ENCODE measurements around the gene SLC35F4.
"Not testable (repeated sequence)": the region's sequence is repeated elsewhere in the genome, so short reads cannot be mapped to it uniquely, and the experiment has no call there.

Gene SLC35F4

GRCh38 chr14:57796556-57796955 is 69.3 kb downstream of the SLC35F4 start:
- Mint-ChIP-seq H3K4me1 (ENCODE audit: low read depth) (no peaks in the 10 kb centered on the region), H3K27me3 (no peaks in the 10 kb centered on the region), H3K27ac (no peak overlapping the region), H3K9me3 (no peaks in the 10 kb centered on the region), H3K4me3 (no peak overlapping the region), H3K36me3 (ENCODE audit: low read depth) (no peaks in the 10 kb centered on the region)
- DNase-seq: no peak

- no peaks in the 10 kb centered on the region for H3K27me3 Mint-ChIP-seq
- no peaks in the 10 kb centered on the region for H3K36me3 Mint-ChIP-seq (ENCODE audit: low read depth)
- H3K9me3 Mint-ChIP-seq: peaks cover 25% of the 10 kb centered on the region
- H3K27ac Mint-ChIP-seq: no peak overlapping the region
- H3K4me1 Mint-ChIP-seq (ENCODE audit: low read depth): no peaks in the 10 kb centered on the region
- H3K4me3 Mint-ChIP-seq: no peak overlapping the region
- DNase-seq: no peak
Observed at GRCh38 chr14:57785058-57785457, 80.8 kb downstream of the SLC35F4 start.

DNA sequence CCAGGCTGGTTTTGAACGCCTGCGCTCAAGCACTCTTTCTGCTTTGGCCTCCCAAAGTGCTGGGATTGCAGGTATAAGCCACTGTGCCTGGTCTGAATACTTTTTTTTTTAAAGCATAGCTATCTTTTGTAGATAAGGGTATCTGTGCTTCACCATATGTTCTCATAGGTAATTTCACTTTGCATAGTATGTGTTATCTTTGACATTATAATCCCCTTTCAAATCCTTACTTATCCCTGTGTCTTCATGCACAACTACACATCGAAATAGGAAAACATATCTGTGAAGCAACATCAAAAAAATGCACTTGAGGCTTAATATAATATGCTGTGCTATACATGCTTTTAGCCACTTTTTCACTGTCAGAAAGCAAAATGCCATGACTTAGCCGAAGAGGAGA is 94.1 kb downstream of the SLC35F4 start:
- peaks cover 4% of the 10 kb centered on the region for H3K9me3 Mint-ChIP-seq
- no peak for DNase-seq
- H3K27me3 Mint-ChIP-seq: no peaks in the 10 kb centered on the region
- H3K4me1 Mint-ChIP-seq (ENCODE audit: low read depth): no peaks in the 10 kb centered on the region
- H3K36me3 Mint-ChIP-seq (ENCODE audit: low read depth): no peaks in the 10 kb centered on the region
- no peak overlapping the region for H3K4me3 Mint-ChIP-seq
- H3K27ac Mint-ChIP-seq: no peak overlapping the region

GRCh38 chr14:57769863-57770523 is 95.9 kb downstream of the SLC35F4 start:
- DNase-seq: no peak
- no peaks in the 10 kb centered on the region for H3K36me3 Mint-ChIP-seq (ENCODE audit: low read depth)
- H3K9me3 Mint-ChIP-seq: no peaks in the 10 kb centered on the region
- H3K27ac Mint-ChIP-seq: no peak overlapping the region
- H3K4me3 Mint-ChIP-seq: no peak overlapping the region
- no peaks in the 10 kb centered on the region for H3K27me3 Mint-ChIP-seq
- H3K4me1 Mint-ChIP-seq (ENCODE audit: low read depth): no peaks in the 10 kb centered on the region

GRCh38 chr14:57761800-57762199 is 104.1 kb downstream of the SLC35F4 start:
- no peaks in the 10 kb centered on the region for H3K9me3 Mint-ChIP-seq
- H3K4me1 Mint-ChIP-seq (ENCODE audit: low read depth): no peaks in the 10 kb centered on the region
- no peak for DNase-seq
- no peak overlapping the region for H3K27ac Mint-ChIP-seq
- H3K27me3 Mint-ChIP-seq: no peaks in the 10 kb centered on the region
- no peaks in the 10 kb centered on the region for H3K36me3 Mint-ChIP-seq (ENCODE audit: low read depth)
- no peak overlapping the region for H3K4me3 Mint-ChIP-seq

GRCh38 chr14:57760896-57761295 is 105.0 kb downstream of the SLC35F4 start:
- no peak overlapping the region for H3K4me3 Mint-ChIP-seq
- H3K4me1 Mint-ChIP-seq (ENCODE audit: low read depth): no peaks in the 10 kb centered on the region
- H3K27ac Mint-ChIP-seq: no peak overlapping the region
- H3K9me3 Mint-ChIP-seq: no peaks in the 10 kb centered on the region
- no peaks in the 10 kb centered on the region for H3K36me3 Mint-ChIP-seq (ENCODE audit: low read depth)
- H3K27me3 Mint-ChIP-seq: no peaks in the 10 kb centered on the region
- DNase-seq: no peak

DNA sequence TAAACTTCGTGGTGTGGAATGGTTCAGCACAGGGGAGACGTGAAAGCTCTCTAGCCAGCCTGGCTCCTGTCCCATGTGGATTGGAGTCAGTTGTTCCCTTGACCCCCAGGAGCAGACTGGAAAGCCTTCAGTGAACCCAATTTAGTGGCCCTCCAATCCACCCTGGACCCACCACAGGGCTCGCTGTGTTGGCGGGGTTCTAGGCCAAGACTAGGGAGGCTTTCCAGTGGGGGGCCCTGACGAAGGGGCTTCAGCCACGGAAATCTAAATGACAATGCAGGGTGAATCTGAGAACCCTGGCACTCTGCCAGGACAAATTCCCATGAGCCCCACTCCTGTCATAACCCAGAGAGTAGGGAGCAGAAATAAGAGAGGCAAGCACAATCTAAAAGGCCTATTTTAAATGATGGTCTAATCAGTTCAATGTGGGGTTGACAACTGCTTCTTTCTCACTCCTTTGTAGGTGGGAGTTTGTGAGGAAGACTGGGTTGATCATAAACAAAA is 110.8 kb downstream of the SLC35F4 start:
- Mint-ChIP-seq H3K27ac (no peak overlapping the region), H3K4me1 (ENCODE audit: low read depth) (no peaks in the 10 kb centered on the region), H3K27me3 (no peaks in the 10 kb centered on the region), H3K4me3 (no peak overlapping the region), H3K9me3 (no peaks in the 10 kb centered on the region), H3K36me3 (ENCODE audit: low read depth) (no peaks in the 10 kb centered on the region)
- DNase-seq: no peak

DNA sequence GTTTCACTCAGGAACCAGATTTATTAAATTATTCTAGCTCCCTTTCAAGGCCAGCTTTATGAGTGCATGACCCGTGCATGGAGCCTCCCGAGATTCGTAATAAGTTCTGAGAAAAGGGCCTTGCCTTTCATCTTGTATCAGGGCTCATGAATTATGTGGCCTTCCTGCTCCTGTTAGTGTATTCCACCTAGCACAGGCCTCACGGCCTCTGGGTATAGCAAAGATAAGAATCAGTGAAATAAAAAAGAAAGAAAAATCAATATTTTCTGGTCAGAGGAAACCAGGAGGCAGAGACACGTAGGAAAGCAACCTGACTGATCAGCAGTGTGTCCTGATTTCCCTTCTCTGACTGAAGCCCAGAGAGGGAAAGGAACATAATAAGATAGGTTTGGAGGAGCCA is 111.4 kb downstream of the SLC35F4 start:
- no peaks in the 10 kb centered on the region for H3K27me3 Mint-ChIP-seq
- H3K4me1 Mint-ChIP-seq (ENCODE audit: low read depth): no peaks in the 10 kb centered on the region
- H3K4me3 Mint-ChIP-seq: no peak overlapping the region
- H3K36me3 Mint-ChIP-seq (ENCODE audit: low read depth): no peaks in the 10 kb centered on the region
- no peaks in the 10 kb centered on the region for H3K9me3 Mint-ChIP-seq
- H3K27ac Mint-ChIP-seq: no peak overlapping the region
- no peak for DNase-seq

DNA sequence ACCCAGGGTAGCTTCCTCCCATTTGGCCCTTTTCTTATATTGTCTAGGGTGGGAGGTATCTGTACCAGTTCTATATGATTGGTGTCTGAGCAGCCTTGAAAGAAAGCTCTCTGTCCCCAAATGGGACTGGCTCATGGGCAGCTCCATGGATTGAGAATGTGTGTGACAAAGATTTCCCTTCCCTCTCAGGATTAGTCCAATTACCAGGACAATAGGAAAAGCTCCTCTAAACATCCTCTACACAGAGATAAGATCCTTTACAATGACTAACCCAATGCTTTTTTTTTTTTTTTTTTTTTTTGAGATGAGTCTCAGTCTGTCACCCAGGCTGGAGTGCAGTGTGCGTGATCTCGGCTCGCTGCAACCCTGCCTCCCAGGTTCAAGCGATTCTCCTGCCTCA is 112.1 kb downstream of the SLC35F4 start:
- Mint-ChIP-seq H3K27ac (no peak overlapping the region), H3K36me3 (ENCODE audit: low read depth) (no peaks in the 10 kb centered on the region), H3K4me1 (ENCODE audit: low read depth) (no peaks in the 10 kb centered on the region), H3K4me3 (no peak overlapping the region), H3K9me3 (no peaks in the 10 kb centered on the region), H3K27me3 (no peaks in the 10 kb centered on the region)
- DNase-seq: no peak

DNA sequence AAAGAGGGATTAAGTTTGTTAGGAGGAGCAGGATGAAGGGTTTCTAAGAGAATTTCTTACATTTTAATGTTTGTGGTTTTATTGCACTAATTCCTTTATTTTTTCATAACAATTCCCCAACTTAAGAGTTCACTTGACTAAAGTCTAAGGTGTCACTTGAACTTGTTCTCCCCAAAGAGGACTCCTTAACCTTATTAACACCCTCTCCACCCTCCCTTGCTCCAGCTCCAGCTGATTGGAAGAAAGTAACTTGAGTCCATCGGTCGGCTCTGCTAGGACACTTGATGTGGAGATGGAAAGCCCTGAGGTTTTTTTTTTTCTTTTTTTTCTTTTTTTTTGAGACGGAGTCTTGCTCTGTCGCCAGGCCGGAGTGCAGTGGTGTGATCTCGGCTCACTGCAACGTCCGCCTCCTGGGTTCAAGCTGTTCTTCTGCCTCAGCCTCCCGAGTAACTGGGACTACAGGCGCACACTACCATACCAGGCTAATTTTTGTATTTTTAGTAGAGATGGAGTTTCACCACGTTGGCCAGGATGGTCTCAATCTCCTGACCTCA is 113.7 kb downstream of the SLC35F4 start:
- H3K4me1 Mint-ChIP-seq (ENCODE audit: low read depth): not testable (repeated sequence)

DNA sequence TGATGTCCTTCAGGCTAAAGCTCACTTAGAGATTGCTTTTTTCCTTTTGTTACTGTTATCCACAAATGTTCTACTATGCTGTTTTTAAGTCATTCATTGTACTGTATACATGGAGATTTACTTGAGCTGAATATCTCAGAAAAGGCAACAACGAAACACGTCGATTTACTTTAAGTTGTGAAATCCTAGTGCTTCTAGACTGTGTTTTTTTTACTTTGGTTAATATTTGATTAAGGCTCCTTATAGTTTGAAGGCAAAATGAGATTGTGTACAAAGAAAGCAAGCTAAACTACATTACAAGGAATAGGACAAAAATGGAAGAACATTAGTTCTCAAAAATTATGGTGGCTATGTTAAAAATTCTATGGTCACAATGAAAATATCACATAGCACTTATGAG is 114.5 kb downstream of the SLC35F4 start:
- Mint-ChIP-seq H3K36me3 (ENCODE audit: low read depth) (no peaks in the 10 kb centered on the region), H3K4me3 (no peak overlapping the region), H3K4me1 (ENCODE audit: low read depth) (no peaks in the 10 kb centered on the region), H3K27me3 (no peaks in the 10 kb centered on the region), H3K27ac (no peak overlapping the region), H3K9me3 (no peaks in the 10 kb centered on the region)
- no peak for DNase-seq

More for the DNA sequence above, 113.7 kb downstream of the SLC35F4 start:
- not testable (repeated sequence) for H3K4me3 Mint-ChIP-seq; DNase-seq; H3K36me3 Mint-ChIP-seq (ENCODE audit: low read depth); H3K27ac Mint-ChIP-seq; H3K27me3 Mint-ChIP-seq; H3K9me3 Mint-ChIP-seq

GRCh38 chr14:57749267-57749666 is 116.6 kb downstream of the SLC35F4 start:
- no peak for DNase-seq
- Mint-ChIP-seq H3K27me3 (no peaks in the 10 kb centered on the region), H3K27ac (no peak overlapping the region), H3K4me1 (ENCODE audit: low read depth) (no peaks in the 10 kb centered on the region), H3K9me3 (no peaks in the 10 kb centered on the region), H3K36me3 (ENCODE audit: low read depth) (no peaks in the 10 kb centered on the region), H3K4me3 (no peak overlapping the region)

- H3K9me3 Mint-ChIP-seq: no peaks in the 10 kb centered on the region
- no peak overlapping the region for H3K27ac Mint-ChIP-seq
- no peaks in the 10 kb centered on the region for H3K4me1 Mint-ChIP-seq (ENCODE audit: low read depth)
- H3K4me3 Mint-ChIP-seq: no peak overlapping the region
- no peaks in the 10 kb centered on the region for H3K27me3 Mint-ChIP-seq
- no peaks in the 10 kb centered on the region for H3K36me3 Mint-ChIP-seq (ENCODE audit: low read depth)
- no peak for DNase-seq
Observed at GRCh38 chr14:57748279-57748678, 117.6 kb downstream of the SLC35F4 start.

DNA sequence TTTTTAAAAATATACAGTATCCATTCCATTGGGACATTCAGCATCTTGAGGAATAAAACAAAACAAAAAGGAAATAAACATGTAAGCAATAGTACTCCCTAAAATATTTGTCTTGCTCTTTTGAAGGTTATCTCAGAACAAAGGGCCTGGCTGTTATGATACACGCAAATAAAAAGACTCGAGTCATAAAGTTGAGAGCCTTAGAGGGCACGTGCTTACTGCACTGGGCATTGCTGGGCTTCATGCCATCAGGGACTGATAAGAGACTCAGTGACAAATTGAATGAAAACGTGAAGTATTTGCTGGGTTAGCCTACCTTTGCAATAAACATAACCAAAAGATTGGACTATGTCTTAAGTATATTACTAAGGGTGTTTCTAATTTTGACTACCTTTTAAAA is 118.9 kb downstream of the SLC35F4 start:
- Mint-ChIP-seq H3K4me1 (ENCODE audit: low read depth) (no peaks in the 10 kb centered on the region), H3K4me3 (no peak overlapping the region), H3K27me3 (no peaks in the 10 kb centered on the region), H3K27ac (no peak overlapping the region), H3K36me3 (ENCODE audit: low read depth) (no peaks in the 10 kb centered on the region), H3K9me3 (no peaks in the 10 kb centered on the region)
- no peak for DNase-seq

DNA sequence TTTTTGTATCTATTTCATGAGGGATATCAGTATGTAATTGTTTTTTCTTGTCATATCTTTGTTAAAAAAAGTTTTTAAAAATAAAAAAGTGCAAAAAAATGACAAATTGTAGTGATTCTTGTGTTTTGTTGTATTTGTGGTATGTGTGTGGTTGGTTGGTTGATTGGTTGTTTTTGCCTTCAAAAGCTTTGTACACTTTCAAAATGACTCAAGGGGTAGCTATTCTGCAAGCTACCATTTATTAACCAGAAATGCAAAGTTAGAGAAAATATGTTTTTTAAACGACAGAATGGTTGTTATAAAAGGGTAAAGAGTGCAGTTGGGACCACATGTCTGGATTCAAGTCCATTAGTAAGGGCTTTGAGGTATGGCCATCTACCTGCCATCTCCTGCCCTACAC is 119.3 kb downstream of the SLC35F4 start:
- no peaks in the 10 kb centered on the region for H3K9me3 Mint-ChIP-seq
- no peaks in the 10 kb centered on the region for H3K36me3 Mint-ChIP-seq (ENCODE audit: low read depth)
- H3K4me1 Mint-ChIP-seq (ENCODE audit: low read depth): no peaks in the 10 kb centered on the region
- H3K27ac Mint-ChIP-seq: no peak overlapping the region
- no peak overlapping the region for H3K4me3 Mint-ChIP-seq
- DNase-seq: no peak
- H3K27me3 Mint-ChIP-seq: no peaks in the 10 kb centered on the region

DNA sequence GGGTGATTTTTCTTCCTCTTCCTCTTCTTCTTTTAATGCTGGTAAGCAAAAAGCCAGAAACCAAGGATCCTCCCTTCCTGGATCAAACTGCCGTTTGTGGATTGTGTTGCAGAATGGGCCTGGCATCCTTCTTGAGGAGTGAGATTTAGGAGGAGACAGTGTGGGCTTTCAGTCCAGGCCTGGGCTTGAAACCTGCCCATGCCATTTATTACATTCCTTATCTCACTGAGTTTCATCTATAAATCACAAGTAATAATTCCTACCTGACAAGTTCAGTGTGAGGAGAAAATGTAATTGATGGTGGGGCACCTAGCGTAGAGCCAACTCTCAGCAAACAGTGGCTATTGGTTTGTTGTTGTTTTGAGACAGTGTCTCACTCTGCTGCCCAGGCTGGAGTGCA is 126.4 kb downstream of the SLC35F4 start:
- Mint-ChIP-seq H3K4me1 (ENCODE audit: low read depth) (no peaks in the 10 kb centered on the region), H3K27ac (no peak overlapping the region), H3K9me3 (no peaks in the 10 kb centered on the region), H3K4me3 (no peak overlapping the region), H3K27me3 (no peaks in the 10 kb centered on the region), H3K36me3 (ENCODE audit: low read depth) (no peaks in the 10 kb centered on the region)
- no peak for DNase-seq
